Testis (tissue), 3 donors: ENCODE data around the gene OVOL1. TPM values are rescaled to one million over a fixed set of nuclear protein-coding genes. Genes with fewer than 3 reads are reported as not detected.

Source experiments
- DNase-seq: peaks from one replicate; pipeline ENCODE4 v3.0.0-alpha.2; 2019
- H3K27ac ChIP-seq, 2 donors: fragments of 200-600 bp; sonication (generic); one replicate each; pipeline ENCODE4 v1.5.1; 2019
- H3K27me3 ChIP-seq: fragments of 200-600 bp; sonication (generic); one replicate; pipeline ENCODE4 v1.5.1; 2019
- H3K36me3 ChIP-seq: fragments of 200-600 bp; sonication (generic); one replicate; pipeline ENCODE4 v1.5.1; 2017; ENCODE audit warnings: low read depth; ENCODE audit errors: missing control alignments
- H3K4me1 ChIP-seq: fragments of 200-600 bp; sonication (generic); one replicate; pipeline ENCODE4 v1.5.1; 2019
- H3K4me3 ChIP-seq, 2 donors: fragments of 200-600 bp; sonication (generic); one replicate each; pipeline ENCODE4 v1.5.1; 2017 to 2019
- H3K9me3 ChIP-seq: fragments of 200-600 bp; sonication (generic); one replicate; pipeline ENCODE4 v1.5.1; 2017
- CTCF ChIP-seq, 3 experiments: fragments of 450-650 bp in 2 of 3; fragments of 200-600 bp in 1 of 3; sonication (generic) in 1 of 3; IDR thresholded peaks; one replicate each; pipeline ENCODE4 v1.5.1; 2016 to 2019; ENCODE audit warnings: antibody characterized with exemption in 3 of 3, mild to moderate bottlenecking in 2 of 3, moderate library complexity in 1 of 3
- POLR2A ChIP-seq: fragments of 450-650 bp; IDR thresholded peaks from one replicate; pipeline ENCODE4 v1.6.1; 2017; ENCODE audit warnings: antibody characterized with exemption, mild to moderate bottlenecking, moderate library complexity
- WGBS, 2 donors: methylation state at CpG; one replicate each; pipeline ENCODE4 v1.1.5; 2018; 5-methylcytosine and 5-hydroxymethylcytosine counted together
- intact Hi-C: fragments of 100-400 bp; cut with DNase I; formaldehyde crosslinking; loops from one replicate; pipeline ENCODE4 v1.15.1; 2023; ENCODE audit warnings: low total_unique reads
- polyA plus RNA-seq: library from polyadenylated mRNA; stranded (reverse); fragments of 350-450 nt; fragmentation: Illumina TruSeq; extraction: RNeasy Lipid Tissue Mini Kit (QIAGEN cat#74804); gene quantifications from one replicate; pipeline ENCODE4 v1.2.3, GENCODE V29; 2014; ENCODE audit warnings: low read depth, low replicate concordance; ENCODE audit not compliant: insufficient read depth
- total RNA-seq, 2 donors: library from RNA; depleted of rRNA; stranded (reverse); fragments of >200 nt; gene quantifications; one replicate each; pipeline ENCODE4 v1.2.3, GENCODE V29; 2016

OVOL1 gene
- total and polyA plus RNA-seq, 3 donors from 2014 or later = 27.6 to 72.4 (median 33.9) TPM

- Histone ChIP-seq H3K4me3 (no peak overlapping the region), H3K27ac (no peak overlapping the region), H3K4me1 (no peaks in the 10 kb centered on the region), H3K36me3 (no peaks in the 10 kb centered on the region), H3K27me3 (no peaks in the 10 kb centered on the region), H3K9me3 (no peaks in the 10 kb centered on the region)
- intact Hi-C loops = no loop called here
- no peak for TF ChIP-seq POLR2A
- no peak for TF ChIP-seq CTCF (IDR thresholded peaks at IDR 0.05)
- 92 to 94% methylated on average over 5 to 13 of the region's 13 CpGs for WGBS, 2 donors
- no peak for DNase-seq
These were observed 10.8 kb downstream of the OVOL1 start for GRCh38 chr11:65797711-65798110.

GRCh38 chr11:65798882-65799281 lies 12.0 kb downstream of the OVOL1 start:
- WGBS, 2 donors = 84 to 85% methylated on average over 8 of the region's 8 CpGs
- no peak overlapping the region for H3K27ac ChIP-seq
- no peaks in the 10 kb centered on the region for H3K4me1 ChIP-seq
- H3K4me3 ChIP-seq = no peak overlapping the region
- no peaks in the 10 kb centered on the region for H3K27me3 ChIP-seq
- intact Hi-C loops = no loop called here
- no peak for DNase-seq
- no peak for TF ChIP-seq CTCF (IDR thresholded peaks at IDR 0.05)
- no peak for TF ChIP-seq POLR2A
- H3K36me3 ChIP-seq = no peaks in the 10 kb centered on the region
- H3K9me3 ChIP-seq = no peaks in the 10 kb centered on the region

- intact Hi-C loops = no loop called here
- TF ChIP-seq POLR2A = no peak
- TF ChIP-seq CTCF (IDR thresholded peaks at IDR 0.05) = no peak
- H3K27me3 ChIP-seq = no peaks in the 10 kb centered on the region
These were observed 14.5 kb downstream of the OVOL1 start for GRCh38 chr11:65801153-65801987.

DNA sequence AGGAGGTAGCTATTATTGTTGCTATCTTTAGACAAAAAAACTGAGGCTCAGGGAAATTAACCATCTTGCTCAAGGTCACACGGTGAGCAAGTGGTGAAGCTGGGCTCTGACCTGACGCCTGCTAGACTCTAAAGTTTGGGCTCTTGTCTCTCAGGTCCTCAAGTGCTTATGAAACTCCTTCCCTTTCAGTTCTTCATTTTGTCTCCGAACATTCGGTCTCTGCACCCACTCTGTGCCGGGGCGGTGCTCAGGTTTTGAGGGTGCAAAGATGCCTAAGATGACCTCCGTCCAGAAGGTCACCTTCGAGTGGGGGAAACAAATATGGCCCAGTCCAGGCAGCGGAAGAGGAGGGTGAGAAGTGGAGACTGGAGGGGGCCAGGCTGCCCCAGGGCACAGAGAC lies 16.0 kb downstream of the OVOL1 start:
- no peak overlapping the region for H3K4me3 ChIP-seq
- no peak for DNase-seq
- TF ChIP-seq CTCF (IDR thresholded peaks at IDR 0.05) (no peak), POLR2A (no peak)
- intact Hi-C loops = no loop called here
- H3K4me1 ChIP-seq = no peaks in the 10 kb centered on the region
- H3K36me3 ChIP-seq = no peaks in the 10 kb centered on the region
- no peak overlapping the region for H3K27ac ChIP-seq
- 67 to 85% methylated on average over 9 of the region's 9 CpGs for WGBS, 2 donors
- no peaks in the 10 kb centered on the region for H3K9me3 ChIP-seq
- no peaks in the 10 kb centered on the region for H3K27me3 ChIP-seq

More at GRCh38 chr11:65801153-65801987, 14.5 kb downstream of the OVOL1 start:
- DNase-seq = no peak
- Histone ChIP-seq H3K27ac (no peak overlapping the region), H3K36me3 (no peaks in the 10 kb centered on the region), H3K4me1 (no peaks in the 10 kb centered on the region), H3K9me3 (no peaks in the 10 kb centered on the region), H3K4me3 (no peak overlapping the region)
- WGBS, 2 donors = 77 to 82% methylated on average over 14 to 18 of the region's 18 CpGs
